Pericardium fibroblast (primary cell): ENCODE data around the gene UTRN. TPM values are rescaled to one million over a fixed set of nuclear protein-coding genes. Genes with fewer than 3 reads are reported as not detected.

ENCODE experiments used
- total RNA-seq: library from RNA; depleted of rRNA; stranded (reverse); fragments of >200 nt; gene quantifications from 2 replicates; pipeline ENCODE4 v1.2.3, GENCODE V29; 2015

The UTRN gene
- 39.4 and 81.8 TPM in 2 replicates for total RNA-seq

GRCh38 chr6:144284783-144285547 lies at the start of gene UTRN:
Gene UTRN, plus strand, starts transcription at chr6:144285335. Its CDS starts 6,494 bp downstream, at chr6:144291829.

Other genes starting within 250 kb of the UTRN start
- gene SF3B5, start 189.8 kb upstream of the UTRN start, total RNA-seq = 143 and 156 TPM in 2 replicates
- 0.17 and 6.1 TPM in 2 replicates for gene STX11, start 134.8 kb upstream of the UTRN start, total RNA-seq